HCT116 (cell line): ENCODE data around the gene RNASEH2B. TPM values are rescaled to one million over a fixed set of nuclear protein-coding genes. Genes with fewer than 3 reads are reported as not detected.

Source experiments
- ATAC-seq: fragments of 200-7000 bp; cut with Tn5 transposase; 2 replicates; pipeline ENCODE4 v1.9.1; 2020; ENCODE audit warnings: mild to moderate bottlenecking, moderate library complexity
- BruUV-seq: library from RNA; stranded (reverse); fragments of 400-500 nt; replicated peaks from 2 replicates; lab custom pipeline; 2021; lab: Mats Ljungman, UMichigan
- CTCF ChIA-PET: fragments of 300-600 bp; sonication (Branson Sonifier 250); formaldehyde crosslinking; loops from one replicate; lab custom pipeline; 2021; ENCODE audit warnings: antibody characterized with exemption; lab: Charles Lee
- POLR2A ChIA-PET: fragments of 300-600, 350-600 bp; sonication (Branson Sonifier 250); formaldehyde crosslinking; loops from one replicate; lab custom pipeline; 2021; ENCODE audit warnings: antibody characterized with exemption; lab: Charles Lee
- RAD21 ChIA-PET, 2 experiments: fragments of 300-600 bp; sonication (Branson Sonifier 250); formaldehyde crosslinking; loops; one replicate each; lab custom pipeline; 2023; ENCODE audit warnings: low total read pairs in 2 of 2; ENCODE audit not compliant: uncharacterized antibody in 2 of 2, unreplicated experiment in 2 of 2, low non-redundant PET in 1 of 2; lab: Charles Lee
- DNase-seq: peaks from one replicate; pipeline ENCODE4 v3.0.0-alpha.2; 2010; ENCODE audit warnings: low read depth, low spot score
- H2AFZ ChIP-seq: fragments of 200-600 bp; shearing (Covaris generic), sonication (generic); 2 replicates; pipeline ENCODE4 v1.6.1; 2017; ENCODE audit warnings: low read depth, mixed run types, mixed read lengths, antibody characterized with exemption, low read length; ENCODE audit not compliant: poor library complexity, severe bottlenecking
- H3K27ac ChIP-seq: 2 replicates; pipeline ENCODE4 v1.5.1; 2012; ENCODE audit warnings: low read depth, low read length
- H3K27me3 ChIP-seq: fragments of 200-600 bp; sonication (generic); 2 replicates; pipeline ENCODE4 v1.6.1; 2016; ENCODE audit warnings: mixed run types, low read length, mixed read lengths; ENCODE audit not compliant: insufficient read depth
- H3K36me3 ChIP-seq, 2 experiments: fragments of 200-500 bp in 1 of 2; fragments of 200-600 bp in 1 of 2; sonication (Bioruptor generic) in 1 of 2; sonication (generic) in 1 of 2; 2 replicates each; pipeline versions ENCODE4 v1.5.1 to v1.6.1; 2014 to 2016; ENCODE audit warnings: low read length in 2 of 2, inconsistent platforms in 1 of 2, mixed read lengths in 1 of 2, mixed run types in 1 of 2; ENCODE audit not compliant: insufficient read depth in 2 of 2, control insufficient read depth in 1 of 2
- H3K4me1 ChIP-seq, 2 experiments: fragments of 200-600 bp in 1 of 2; sonication (generic) in 1 of 2; 2 replicates each; pipeline versions ENCODE4 v1.5.1 to v1.6.1; 2012 to 2017; ENCODE audit warnings: low read length in 2 of 2, inconsistent platforms in 1 of 2, mild to moderate bottlenecking in 1 of 2, mixed read lengths in 1 of 2, mixed run types in 1 of 2, moderate library complexity in 1 of 2; ENCODE audit not compliant: insufficient read depth in 2 of 2, control insufficient read depth in 1 of 2
- H3K4me2 ChIP-seq: fragments of 200-600 bp; sonication (generic); 2 replicates; pipeline ENCODE4 v1.6.1; 2017; ENCODE audit warnings: mixed run types, low read length, mixed read lengths
- H3K4me3 ChIP-seq, 2 experiments: fragments of 200-600 bp in 1 of 2; sonication (generic) in 1 of 2; replicated peaks in 1 of 2; 2 replicates each; pipeline ENCODE4 v1.5.1; 2011 to 2016; ENCODE audit warnings: low read length in 2 of 2, control low read depth in 1 of 2, low read depth in 1 of 2, mild to moderate bottlenecking in 1 of 2, mixed read lengths in 1 of 2, mixed run types in 1 of 2
- H3K79me2 ChIP-seq: fragments of 200-600 bp; sonication (generic); 2 replicates; pipeline ENCODE4 v1.6.1; 2017; ENCODE audit warnings: mild to moderate bottlenecking, mixed run types, low read length, moderate library complexity, mixed read lengths; ENCODE audit not compliant: insufficient read depth
- H3K9ac ChIP-seq: fragments of 200-600 bp; sonication (generic); 2 replicates; pipeline ENCODE4 v1.6.1; 2016; ENCODE audit warnings: low read length, mixed read lengths
- H3K9me2 ChIP-seq: fragments of 200-600 bp; sonication (generic), shearing (Covaris generic); 2 replicates; pipeline ENCODE4 v1.6.1; 2017; ENCODE audit warnings: mixed run types, mild to moderate bottlenecking, moderate library complexity; ENCODE audit not compliant: insufficient read depth
- H3K9me3 ChIP-seq, 2 experiments: fragments of 200-500 bp in 1 of 2; fragments of 200-600 bp in 1 of 2; sonication (Bioruptor generic) in 1 of 2; sonication (generic) in 1 of 2; 2 replicates each; pipeline ENCODE4 v1.6.1; 2014 to 2017; ENCODE audit warnings: low read length in 2 of 2, mixed read lengths in 2 of 2, inconsistent platforms in 1 of 2, low read depth in 1 of 2, mild to moderate bottlenecking in 1 of 2, mixed run types in 1 of 2, moderate library complexity in 1 of 2; ENCODE audit not compliant: control insufficient read depth in 1 of 2, insufficient read depth in 1 of 2
- H4K20me1 ChIP-seq: fragments of 200-600 bp; sonication (generic), shearing (Covaris generic); 2 replicates; pipeline ENCODE4 v1.6.1; 2017; ENCODE audit warnings: mixed run types, mild to moderate bottlenecking, moderate library complexity; ENCODE audit not compliant: insufficient read depth
- CEBPB ChIP-seq: IDR thresholded peaks from 2 replicates; pipeline ENCODE4 v1.6.1; 2012; ENCODE audit warnings: low read depth
- EGR1 ChIP-seq: IDR thresholded peaks from 2 replicates; pipeline ENCODE4 v1.6.1; 2012; ENCODE audit warnings: low read depth
- ELF1 ChIP-seq: IDR thresholded peaks from 2 replicates; pipeline ENCODE4 v1.6.1; 2012; ENCODE audit warnings: low read depth, borderline replicate concordance
- EZH2 ChIP-seq: fragments of 200-600 bp; sonication (generic); IDR thresholded peaks from 2 replicates; pipeline ENCODE4 v1.6.1; 2017; ENCODE audit warnings: antibody characterized with exemption, mixed run types
- EZH2phosphoT487 ChIP-seq: fragments of 200-600 bp; IDR thresholded peaks from 2 replicates; pipeline ENCODE4 v1.6.1; 2018; ENCODE audit warnings: antibody characterized with exemption, borderline replicate concordance
- MAX ChIP-seq: IDR thresholded peaks from 2 replicates; pipeline ENCODE4 v1.6.1; 2012
- POLR2A ChIP-seq: IDR thresholded peaks from 2 replicates; pipeline ENCODE4 v1.7.0; 2011; ENCODE audit warnings: borderline replicate concordance; ENCODE audit not compliant: insufficient read depth, insufficient read length; ENCODE audit errors: extremely low read depth
- POLR2AphosphoS5 ChIP-seq: IDR thresholded peaks from 2 replicates; pipeline ENCODE4 v1.6.1; 2011; ENCODE audit warnings: mild to moderate bottlenecking, low read depth, low read length, moderate library complexity
- SIN3A ChIP-seq: IDR thresholded peaks from 2 replicates; pipeline ENCODE4 v1.6.1; 2012; ENCODE audit warnings: low read depth
- SP1 ChIP-seq: IDR thresholded peaks from 2 replicates; pipeline ENCODE4 v1.6.1; 2012; ENCODE audit warnings: low read depth
- SRF ChIP-seq: IDR thresholded peaks from 2 replicates; pipeline ENCODE4 v1.6.1; 2012; ENCODE audit warnings: low read depth
- TCF7L2 ChIP-seq: IDR thresholded peaks from 2 replicates; pipeline ENCODE4 v1.7.0; 2011; ENCODE audit warnings: borderline replicate concordance, inconsistent platforms; ENCODE audit not compliant: insufficient read depth, insufficient read length; ENCODE audit errors: extremely low read depth
- YY1 ChIP-seq: IDR thresholded peaks from 2 replicates; pipeline ENCODE4 v1.6.1; 2011; ENCODE audit warnings: low read length, low read depth, moderate library complexity, mild to moderate bottlenecking; ENCODE audit not compliant: insufficient replicate concordance; ENCODE audit errors: extremely low read depth
- ZBTB33 ChIP-seq: IDR thresholded peaks from 2 replicates; pipeline ENCODE4 v1.6.1; 2011; ENCODE audit warnings: mild to moderate bottlenecking, low read length, moderate library complexity; ENCODE audit not compliant: insufficient replicate concordance; ENCODE audit errors: extremely low read depth
- ZFX ChIP-seq: fragments of 450-650 bp; IDR thresholded peaks from 2 replicates; pipeline ENCODE4 v1.6.1; 2017
- ZNF274 ChIP-seq: fragments of 200-500 bp; sonication (Bioruptor generic); IDR thresholded peaks from 2 replicates; pipeline ENCODE4 v1.6.1; 2014; ENCODE audit warnings: mild to moderate bottlenecking, low read depth, low read length, inconsistent platforms
- intact Hi-C: fragments of 100-400 bp; cut with micrococcal nuclease; formaldehyde crosslinking; loops from 2 replicates; pipeline ENCODE4 v1.10.0; 2022
- total RNA-seq: library from RNA; stranded (reverse); gene quantifications from one replicate; pipeline ENCODE4 v1.2.1, GENCODE V29; 2021; ENCODE audit not compliant: unreplicated experiment
- TF ChIP-seq, protein P1 (sequence below): IDR thresholded peaks from 2 replicates; pipeline ENCODE4 v1.6.1; 2012; ENCODE audit warnings: low read depth
- TF ChIP-seq, protein P2 (sequence below), 3 experiments: fragments of 200-600 bp in 1 of 3; sonication (generic) in 1 of 3; IDR thresholded peaks in 2 of 3; conservative IDR thresholded peaks in 1 of 3; 2 replicates each; pipeline ENCODE4 v1.5.1; 2012 to 2017; ENCODE audit warnings: low read depth in 2 of 3, low read length in 2 of 3, antibody characterized with exemption in 1 of 3, borderline replicate concordance in 1 of 3, control low read depth in 1 of 3, mild to moderate bottlenecking in 1 of 3, mixed read lengths in 1 of 3, mixed run types in 1 of 3, moderate library complexity in 1 of 3; ENCODE audit not compliant: insufficient read depth in 1 of 3
- TF ChIP-seq, protein P3 (sequence below): IDR thresholded peaks from 2 replicates; pipeline ENCODE4 v1.6.1; 2012

Gene RNASEH2B
- total RNA-seq, 1 experiment from 2014 or later, result 41.3 TPM

- Histone ChIP-seq H3K4me3 (no peak overlapping the region), H3K4me1 (no peaks in the 10 kb centered on the region), H3K27me3 (no peaks in the 10 kb centered on the region), H3K9me3 (no peaks in the 10 kb centered on the region), H3K36me3 (no peaks in the 10 kb centered on the region), H3K9ac (no peak overlapping the region), H3K79me2 (no peaks in the 10 kb centered on the region), H2AFZ (no peak overlapping the region), H4K20me1 (no peaks in the 10 kb centered on the region), H3K27ac (no peak overlapping the region), H3K4me2 (no peak overlapping the region), H3K9me2 (no peaks in the 10 kb centered on the region)
- ChIA-PET POLR2A (no interaction called here), RAD21 (no interaction called here), CTCF (no interaction called here)
- no TSS peak for BruUV-seq
- intact Hi-C loops, result no loop called here
- DNase-seq, result no peak
- ATAC-seq, result no peak
- no peak for TF ChIP-seq POLR2A
- no peak for TF ChIP-seq ELF1
- TF ChIP-seq ZFX, result no peak
- TF ChIP-seq EZH2phosphoT487, result no peak
- no peak for TF ChIP-seq EGR1
- no peak for TF ChIP-seq POLR2AphosphoS5
- no peak for TF ChIP-seq EZH2
- TF ChIP-seq TCF7L2, result no peak
- no peak for TF ChIP-seq CEBPB
- TF ChIP-seq, protein P1, sequence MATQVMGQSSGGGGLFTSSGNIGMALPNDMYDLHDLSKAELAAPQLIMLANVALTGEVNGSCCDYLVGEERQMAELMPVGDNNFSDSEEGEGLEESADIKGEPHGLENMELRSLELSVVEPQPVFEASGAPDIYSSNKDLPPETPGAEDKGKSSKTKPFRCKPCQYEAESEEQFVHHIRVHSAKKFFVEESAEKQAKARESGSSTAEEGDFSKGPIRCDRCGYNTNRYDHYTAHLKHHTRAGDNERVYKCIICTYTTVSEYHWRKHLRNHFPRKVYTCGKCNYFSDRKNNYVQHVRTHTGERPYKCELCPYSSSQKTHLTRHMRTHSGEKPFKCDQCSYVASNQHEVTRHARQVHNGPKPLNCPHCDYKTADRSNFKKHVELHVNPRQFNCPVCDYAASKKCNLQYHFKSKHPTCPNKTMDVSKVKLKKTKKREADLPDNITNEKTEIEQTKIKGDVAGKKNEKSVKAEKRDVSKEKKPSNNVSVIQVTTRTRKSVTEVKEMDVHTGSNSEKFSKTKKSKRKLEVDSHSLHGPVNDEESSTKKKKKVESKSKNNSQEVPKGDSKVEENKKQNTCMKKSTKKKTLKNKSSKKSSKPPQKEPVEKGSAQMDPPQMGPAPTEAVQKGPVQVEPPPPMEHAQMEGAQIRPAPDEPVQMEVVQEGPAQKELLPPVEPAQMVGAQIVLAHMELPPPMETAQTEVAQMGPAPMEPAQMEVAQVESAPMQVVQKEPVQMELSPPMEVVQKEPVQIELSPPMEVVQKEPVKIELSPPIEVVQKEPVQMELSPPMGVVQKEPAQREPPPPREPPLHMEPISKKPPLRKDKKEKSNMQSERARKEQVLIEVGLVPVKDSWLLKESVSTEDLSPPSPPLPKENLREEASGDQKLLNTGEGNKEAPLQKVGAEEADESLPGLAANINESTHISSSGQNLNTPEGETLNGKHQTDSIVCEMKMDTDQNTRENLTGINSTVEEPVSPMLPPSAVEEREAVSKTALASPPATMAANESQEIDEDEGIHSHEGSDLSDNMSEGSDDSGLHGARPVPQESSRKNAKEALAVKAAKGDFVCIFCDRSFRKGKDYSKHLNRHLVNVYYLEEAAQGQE, result no peak
- no peak for TF ChIP-seq SIN3A
- no peak for TF ChIP-seq SRF
- TF ChIP-seq, protein P2, sequence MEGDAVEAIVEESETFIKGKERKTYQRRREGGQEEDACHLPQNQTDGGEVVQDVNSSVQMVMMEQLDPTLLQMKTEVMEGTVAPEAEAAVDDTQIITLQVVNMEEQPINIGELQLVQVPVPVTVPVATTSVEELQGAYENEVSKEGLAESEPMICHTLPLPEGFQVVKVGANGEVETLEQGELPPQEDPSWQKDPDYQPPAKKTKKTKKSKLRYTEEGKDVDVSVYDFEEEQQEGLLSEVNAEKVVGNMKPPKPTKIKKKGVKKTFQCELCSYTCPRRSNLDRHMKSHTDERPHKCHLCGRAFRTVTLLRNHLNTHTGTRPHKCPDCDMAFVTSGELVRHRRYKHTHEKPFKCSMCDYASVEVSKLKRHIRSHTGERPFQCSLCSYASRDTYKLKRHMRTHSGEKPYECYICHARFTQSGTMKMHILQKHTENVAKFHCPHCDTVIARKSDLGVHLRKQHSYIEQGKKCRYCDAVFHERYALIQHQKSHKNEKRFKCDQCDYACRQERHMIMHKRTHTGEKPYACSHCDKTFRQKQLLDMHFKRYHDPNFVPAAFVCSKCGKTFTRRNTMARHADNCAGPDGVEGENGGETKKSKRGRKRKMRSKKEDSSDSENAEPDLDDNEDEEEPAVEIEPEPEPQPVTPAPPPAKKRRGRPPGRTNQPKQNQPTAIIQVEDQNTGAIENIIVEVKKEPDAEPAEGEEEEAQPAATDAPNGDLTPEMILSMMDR (IDR thresholded peaks at IDR 0.05 in 2 of 3, conservative IDR thresholded peaks at IDR 0.05 in 1 of 3; ENCODE audit: borderline replicate concordance in 1 of 3, insufficient read depth in 1 of 3, low read depth in 2 of 3, low read length in 2 of 3), result no peak
- no peak for TF ChIP-seq ZNF274
- TF ChIP-seq, protein P3, sequence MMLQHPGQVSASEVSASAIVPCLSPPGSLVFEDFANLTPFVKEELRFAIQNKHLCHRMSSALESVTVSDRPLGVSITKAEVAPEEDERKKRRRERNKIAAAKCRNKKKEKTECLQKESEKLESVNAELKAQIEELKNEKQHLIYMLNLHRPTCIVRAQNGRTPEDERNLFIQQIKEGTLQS, result no peak
- TF ChIP-seq SP1, result no peak
- TF ChIP-seq YY1, result no peak
- TF ChIP-seq ZBTB33, result no peak
- no peak for TF ChIP-seq MAX
Observed at GRCh38 chr13:50873991-50874390, 35.6 kb upstream of the RNASEH2B start.
